GM11168 (cell line): ENCODE measurements around the gene IGFBP6.

Experiments used
- in situ Hi-C: fragments of 300-500 bp; cut with MboI; formaldehyde crosslinking; loops from one replicate; pipeline ENCODE4 v1.12.0; 2022; ENCODE audit warnings: low sequenced_read_pairs; ENCODE audit not compliant: unreplicated experiment

IGFBP6 gene

DNA sequence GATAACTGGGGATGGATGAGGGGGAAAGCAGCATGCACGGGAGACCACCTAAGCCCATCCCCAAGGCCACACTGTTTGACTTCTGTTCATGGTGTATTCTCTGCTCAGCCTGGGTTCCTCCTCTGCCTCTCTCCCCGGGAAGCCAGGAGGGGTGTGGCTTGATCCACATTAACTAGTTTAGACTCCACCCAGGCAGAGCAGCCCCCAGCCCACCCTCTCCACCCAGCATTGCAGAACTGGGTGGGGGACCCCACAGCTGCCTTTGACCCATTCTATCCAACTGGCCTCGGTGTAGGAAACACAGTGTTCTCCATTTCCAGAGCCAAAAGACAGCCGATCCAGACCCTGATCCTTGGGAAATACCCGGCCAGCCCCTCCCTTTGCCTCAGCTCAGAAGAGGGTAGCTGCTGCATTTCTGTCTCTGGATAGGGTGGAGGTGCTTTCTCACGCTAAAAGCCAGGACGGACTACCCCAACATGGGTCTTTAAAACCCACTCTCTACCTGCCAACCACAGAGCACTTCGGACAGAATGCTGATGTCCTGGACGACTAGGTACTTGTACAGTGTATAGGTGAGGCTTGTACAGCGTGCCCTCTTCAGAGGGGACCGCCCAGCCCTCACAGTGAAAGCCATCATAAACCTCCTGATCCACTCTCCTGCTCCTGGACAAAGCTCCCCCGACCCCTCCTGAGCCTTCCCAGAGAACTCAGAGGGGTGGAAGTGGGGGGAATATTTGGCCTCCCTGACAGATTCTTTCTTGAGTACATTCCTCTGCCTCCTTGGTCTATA, 27.7 kb upstream of the IGFBP6 start:
- in situ Hi-C loops = no loop called here

DNA sequence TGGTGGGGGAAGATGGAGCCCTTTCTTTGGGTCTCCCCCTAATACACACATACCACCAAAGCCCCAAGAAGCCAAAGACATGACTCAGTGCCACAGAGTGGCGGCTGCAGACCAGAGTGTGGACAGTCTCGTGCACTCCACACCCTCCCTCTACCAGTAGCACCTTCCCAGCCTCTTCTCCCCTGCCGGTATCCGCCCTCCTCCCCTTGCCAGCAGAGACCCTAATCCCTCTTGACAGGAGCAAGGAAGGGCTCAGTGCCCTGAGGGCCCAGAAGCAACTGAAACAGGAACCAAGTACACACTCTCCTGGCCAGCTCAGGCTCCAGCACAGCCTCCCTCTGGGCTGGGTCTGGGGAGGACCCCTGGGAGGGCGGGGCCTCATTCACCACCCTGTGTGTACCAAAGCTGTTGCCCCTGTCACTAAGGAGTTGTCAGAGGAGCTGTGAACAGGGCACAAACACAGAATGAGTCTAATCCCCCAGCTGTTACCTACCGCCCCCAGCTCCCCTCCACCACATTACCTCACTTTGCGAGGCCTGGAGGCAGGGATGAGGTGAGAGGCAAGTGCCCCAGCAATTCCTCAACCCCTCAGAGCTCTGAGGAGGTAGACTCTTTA, 26.5 kb upstream of the IGFBP6 start:
- in situ Hi-C loops = no loop called here

- in situ Hi-C loops = no loop called here
These were observed 25.6 kb upstream of the IGFBP6 start for GRCh38 chr12:53071591-53072551.

DNA sequence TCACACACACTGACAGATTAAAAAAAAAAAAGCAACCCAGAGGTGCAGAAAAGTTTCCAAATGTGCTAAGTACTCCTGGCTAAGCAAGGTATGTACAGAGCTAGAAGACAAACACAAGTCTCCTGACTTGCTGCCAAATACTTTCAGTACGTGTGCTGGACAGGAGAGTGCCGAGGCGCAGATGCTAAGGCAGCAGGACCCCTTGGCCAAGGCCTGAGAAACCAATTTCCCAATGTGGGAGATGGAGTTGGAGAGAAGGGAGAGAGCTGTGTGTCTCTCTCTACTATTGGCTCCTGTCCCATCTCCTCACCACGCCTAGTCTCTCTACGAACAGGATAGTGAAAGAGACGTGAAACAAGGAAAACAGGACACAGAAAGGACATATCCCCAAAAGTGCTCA, 23.6 kb upstream of the IGFBP6 start:
- in situ Hi-C loops = no loop called here

- in situ Hi-C loops = no loop called here
These were observed 23.0 kb upstream of the IGFBP6 start for GRCh38 chr12:53074283-53074998.

- in situ Hi-C loops = no loop called here
These were observed 22.5 kb upstream of the IGFBP6 start for GRCh38 chr12:53074999-53075370.

- in situ Hi-C loops = no loop called here
These were observed 21.0 kb upstream of the IGFBP6 start for GRCh38 chr12:53076461-53076860.

DNA sequence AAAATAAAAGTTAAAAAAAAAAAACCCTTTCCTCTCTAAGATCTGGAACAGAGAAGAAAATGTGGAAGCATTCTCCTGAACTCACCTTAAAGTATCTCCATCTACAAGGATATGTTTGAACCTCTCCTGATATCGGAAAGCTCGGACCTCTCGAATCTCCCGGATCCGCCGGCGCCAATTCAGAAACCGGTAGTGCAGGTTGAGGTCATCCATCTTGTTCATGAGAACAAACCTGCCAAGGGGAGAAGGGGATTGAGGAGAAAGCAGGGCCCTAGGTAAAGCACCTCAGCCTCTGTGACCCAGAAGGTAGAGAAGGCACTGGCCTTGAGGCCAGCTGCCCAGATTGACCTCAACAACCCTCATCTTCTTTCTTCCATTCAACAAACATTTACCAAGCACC, 20.4 kb upstream of the IGFBP6 start:
- in situ Hi-C loops = no loop called here

DNA sequence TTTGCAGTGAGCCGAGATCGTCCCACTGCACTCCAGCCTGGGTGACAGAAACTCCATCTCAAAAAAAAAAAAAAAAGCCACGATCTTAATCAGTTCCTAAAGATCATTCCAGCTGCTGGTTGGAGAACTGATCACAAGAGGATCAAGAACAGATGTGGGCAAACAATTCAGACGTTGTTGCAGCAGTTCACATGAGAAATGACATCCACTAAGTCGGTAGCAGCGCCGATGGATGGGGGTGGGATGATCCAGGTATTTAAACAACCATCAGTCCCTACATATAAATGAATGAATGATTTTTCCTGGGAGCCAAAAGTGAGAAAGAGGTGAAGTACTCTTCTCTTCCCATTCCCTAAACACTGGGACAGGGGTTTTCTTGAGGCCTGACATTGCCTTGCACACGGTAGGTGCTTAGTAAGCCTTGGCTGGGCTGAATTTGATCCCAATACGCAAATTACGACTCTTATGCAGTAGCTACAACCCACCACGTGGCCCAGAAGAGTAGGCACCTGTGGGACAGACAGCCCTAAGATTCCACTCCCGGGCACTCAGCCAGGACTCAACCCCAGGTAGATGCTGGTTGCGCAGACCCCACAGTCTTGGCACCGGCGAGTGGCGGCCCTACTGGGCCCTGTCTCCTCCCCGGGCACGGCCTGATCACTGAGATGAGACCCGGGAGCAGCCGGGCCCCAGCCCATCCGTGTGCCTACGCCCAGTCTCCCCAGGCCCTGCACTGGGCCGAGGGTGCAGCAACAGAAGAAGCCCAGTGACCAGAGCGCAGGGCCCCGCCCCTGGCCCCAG, 18.8 kb upstream of the IGFBP6 start:
- in situ Hi-C loops = no loop called here

DNA sequence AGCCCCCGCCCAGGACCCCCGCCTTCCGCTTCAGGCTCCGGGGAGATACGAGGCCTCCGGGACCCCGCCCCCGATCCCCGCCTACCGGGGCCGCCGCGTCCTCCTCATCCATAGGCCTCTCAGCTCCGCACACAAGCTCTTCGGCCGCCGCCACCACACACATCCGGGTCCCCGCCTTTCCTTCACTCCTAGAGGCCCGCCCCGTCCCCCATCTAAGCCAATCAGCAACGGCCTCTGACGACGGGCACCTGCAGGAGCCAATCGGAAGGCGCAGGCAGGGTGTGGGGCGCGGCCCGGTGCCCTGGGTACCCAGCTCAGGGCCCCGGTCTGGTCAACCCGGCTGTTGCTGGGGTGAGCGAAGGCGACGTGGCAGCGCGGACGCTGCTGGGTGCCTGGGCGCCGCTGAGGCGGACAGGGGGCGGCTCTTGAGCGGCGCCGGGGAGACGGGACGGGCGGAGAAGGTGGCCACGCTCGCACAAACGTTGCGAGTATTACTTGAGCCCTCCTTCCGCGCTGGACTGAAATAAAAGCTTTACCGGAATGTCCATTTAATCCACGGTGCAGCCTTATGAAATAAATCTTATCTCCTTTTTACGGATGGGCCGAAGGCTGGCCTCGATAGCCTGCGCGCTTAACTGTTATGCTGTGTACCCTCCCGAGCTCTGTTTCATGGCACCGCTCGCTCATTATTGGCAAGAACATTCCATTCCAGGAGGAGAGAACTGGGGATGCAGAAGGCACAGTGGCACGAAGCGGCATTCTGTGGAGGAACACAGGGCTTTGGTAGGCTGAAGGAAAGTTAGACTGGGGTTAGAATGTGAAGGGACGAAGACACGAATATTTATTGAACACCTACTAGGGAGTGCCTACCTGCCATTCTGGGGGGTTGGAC, 18.0 kb upstream of the IGFBP6 start, which contains the start of gene SPRYD3:
SPRYD3 (minus strand) TSS at position 165 of the 892 bp plus-strand sequence; CDS start at position 108, 57 bp downstream.
- in situ Hi-C loops = no loop called here

- in situ Hi-C loops = no loop called here
These were observed 14.8 kb upstream of the IGFBP6 start for GRCh38 chr12:53082637-53083175.

GRCh38 chr12:53086361-53086760, 11.1 kb upstream of the IGFBP6 start:
- in situ Hi-C loops = no loop called here

GRCh38 chr12:53090105-53090504, 7.4 kb upstream of the IGFBP6 start:
- in situ Hi-C loops = no loop called here

GRCh38 chr12:53090554-53090953, 6.9 kb upstream of the IGFBP6 start:
- in situ Hi-C loops = no loop called here

- in situ Hi-C loops = no loop called here
These were observed 5.7 kb upstream of the IGFBP6 start for GRCh38 chr12:53091756-53092155.

- in situ Hi-C loops = no loop called here
These were observed 3.6 kb upstream of the IGFBP6 start for GRCh38 chr12:53093777-53094393.

DNA sequence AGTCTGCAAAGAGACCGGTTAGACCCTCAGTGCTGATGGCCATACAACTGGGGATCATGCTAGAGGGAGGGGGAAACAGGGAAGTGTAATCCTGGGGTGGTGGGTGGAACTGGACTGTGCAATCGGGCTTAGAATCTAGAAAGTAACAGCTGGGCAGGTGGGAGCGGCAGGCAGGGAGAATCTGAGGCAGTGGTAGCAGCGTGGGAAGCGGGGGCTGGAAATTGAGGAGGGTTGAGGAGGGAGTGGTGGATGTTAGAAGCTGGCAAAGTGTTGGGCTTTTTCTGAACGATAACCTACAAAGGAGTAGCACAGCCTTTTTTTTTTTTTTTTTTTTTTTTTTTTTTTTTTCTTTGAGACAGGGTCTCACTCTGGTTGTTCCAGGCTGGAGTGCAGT, 3.1 kb upstream of the IGFBP6 start:
- in situ Hi-C loops = no loop called here
